Measurements from ENCODE around the gene DPYSL3.

DPYSL3 gene

DNA sequence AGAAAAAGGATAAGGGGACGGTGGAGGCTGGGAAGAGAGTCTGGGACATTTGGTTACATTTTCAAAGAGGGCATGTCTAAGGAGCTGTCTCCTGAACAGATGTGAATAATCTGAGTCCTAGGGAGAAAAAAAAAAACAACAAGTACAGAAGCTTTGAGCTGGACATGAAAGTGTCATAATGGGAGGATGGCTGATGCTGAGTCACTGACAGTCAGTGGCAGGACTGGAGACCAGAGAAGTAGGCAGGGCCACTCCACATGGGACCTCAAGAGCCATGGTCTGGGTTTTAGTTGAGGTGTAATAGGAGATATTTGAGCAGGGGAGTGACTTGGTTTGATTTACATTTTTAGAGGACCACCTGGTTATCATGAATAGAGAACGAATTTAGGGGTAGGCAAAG, 70.6 kb downstream of the DPYSL3 start:
- DNase-seq (ENCODE audit: low read depth in 2 of 2), result no peak

DNA sequence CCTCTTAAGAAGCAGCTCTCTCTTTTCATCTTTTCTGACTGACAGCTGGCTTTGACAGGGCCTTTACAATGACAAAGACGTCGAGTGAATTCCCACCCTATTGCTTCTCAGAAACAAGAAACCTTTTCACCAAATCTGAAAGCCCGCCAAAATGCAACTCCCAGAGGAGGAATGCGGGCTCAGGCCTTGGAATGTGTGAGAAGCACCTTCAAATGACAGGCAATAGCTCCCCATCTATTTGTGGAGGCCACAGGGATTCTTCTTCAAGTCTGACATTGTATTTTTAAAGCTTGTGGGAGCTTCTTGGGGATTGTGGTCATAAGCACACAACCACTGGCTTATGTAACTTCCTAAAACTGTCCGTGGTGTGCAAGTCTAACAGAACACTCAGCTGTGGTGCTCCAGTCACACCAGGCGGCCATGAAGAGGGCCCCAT, 72.7 kb downstream of the DPYSL3 start:
- DNase-seq (ENCODE audit: low read depth in 2 of 2), result no peak

DNA sequence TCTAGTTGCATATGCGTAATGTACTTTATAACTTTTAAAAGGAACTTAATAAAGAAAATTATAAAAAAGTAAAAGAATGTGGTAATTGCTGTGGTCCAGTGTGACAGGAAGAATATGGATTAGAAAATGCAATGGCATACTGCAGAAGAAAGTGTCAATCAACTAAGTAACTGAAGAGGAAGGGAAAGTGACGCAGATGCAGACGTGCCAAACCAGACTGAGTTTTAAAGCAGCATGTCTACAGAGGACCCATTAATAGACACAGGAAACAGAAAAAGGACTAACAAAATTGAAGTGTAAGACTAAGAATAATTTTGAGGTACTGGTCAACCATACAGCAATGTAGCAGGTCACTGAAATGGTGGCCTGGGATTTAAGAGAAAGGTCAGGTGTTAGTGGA, 73.3 kb downstream of the DPYSL3 start:
- no peak for DNase-seq (ENCODE audit: low read depth in 2 of 2)

DNA sequence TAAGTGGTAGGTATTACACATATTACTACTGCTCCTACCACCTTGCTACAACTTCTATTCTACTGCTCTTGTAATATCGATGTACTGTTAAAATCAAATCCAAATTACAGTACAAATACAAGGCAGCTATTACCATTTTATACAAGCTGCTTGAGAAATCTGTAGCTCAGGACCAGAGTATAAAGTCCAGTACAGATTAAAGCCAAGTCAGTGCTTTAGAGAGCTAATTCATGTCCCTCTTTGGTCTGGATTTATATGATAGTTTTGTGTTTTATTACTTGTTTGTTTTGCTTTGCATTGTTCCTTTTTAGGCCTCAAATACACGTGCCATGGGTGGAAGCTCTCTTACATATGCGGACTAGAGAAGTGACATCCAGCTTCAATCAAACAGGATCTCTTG, 75.8 kb downstream of the DPYSL3 start:
- DNase-seq (ENCODE audit: low read depth in 2 of 2), result no peak

DNA sequence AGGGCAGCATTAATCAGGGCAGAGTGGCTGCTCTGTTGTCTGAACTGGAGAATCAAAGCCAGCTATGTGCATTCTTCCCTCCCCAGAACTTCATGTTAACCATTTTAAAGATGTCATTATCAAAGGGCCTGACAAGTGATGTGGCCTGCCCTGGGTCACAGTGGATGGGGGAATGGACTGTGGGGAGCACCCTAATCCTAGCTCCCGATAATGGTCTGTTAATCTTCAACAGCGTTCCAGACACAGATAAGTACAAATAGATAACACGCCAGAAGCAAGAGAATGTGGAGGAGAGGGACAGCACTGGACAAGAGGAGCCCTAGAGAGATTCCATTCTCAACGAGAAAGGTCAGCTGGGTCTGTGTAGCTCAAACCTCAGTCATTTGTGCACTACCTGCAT, 77.5 kb downstream of the DPYSL3 start:
- no peak for DNase-seq (ENCODE audit: low read depth in 2 of 2)

DNA sequence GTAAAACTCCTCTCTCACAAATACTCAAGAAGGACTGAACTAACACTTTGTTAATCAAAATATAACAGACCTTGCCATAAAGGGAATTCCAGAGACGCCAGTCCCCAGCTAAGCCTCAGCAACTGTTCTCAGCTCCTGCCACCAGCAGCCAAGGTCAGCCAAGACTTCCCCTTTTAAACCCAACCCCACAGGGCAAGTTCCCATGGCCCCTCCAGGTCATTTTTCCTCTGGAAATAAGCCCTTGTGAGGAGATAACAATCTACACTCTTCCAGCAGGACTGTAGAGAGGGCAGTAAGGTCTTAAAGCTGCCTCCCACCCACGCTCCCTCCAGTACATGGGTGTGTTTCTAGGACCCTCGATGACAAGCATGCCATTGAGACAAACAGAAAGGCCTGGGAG, 78.3 kb downstream of the DPYSL3 start:
- DNase-seq (ENCODE audit: low read depth in 2 of 2), result no peak

DNA sequence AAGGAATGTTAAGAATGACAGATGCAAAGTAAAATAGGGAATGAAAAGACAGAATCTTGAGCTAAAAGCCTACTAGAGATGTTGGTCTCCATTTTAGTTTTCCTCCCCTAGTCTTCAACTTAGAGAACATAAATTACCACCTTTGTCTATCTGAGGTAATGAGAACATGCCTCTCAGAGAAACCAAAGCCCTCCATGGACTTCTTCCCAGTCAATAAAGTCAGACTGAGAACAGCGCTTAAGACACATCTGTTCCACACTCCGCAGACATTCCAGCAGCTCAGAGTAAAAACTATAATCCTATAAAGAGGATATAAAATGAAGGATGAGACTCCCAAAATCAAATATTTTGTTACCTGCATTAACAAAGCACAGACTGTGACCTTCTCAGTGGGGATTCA, 79.2 kb downstream of the DPYSL3 start:
- no peak for DNase-seq (ENCODE audit: low read depth in 2 of 2)

DNA sequence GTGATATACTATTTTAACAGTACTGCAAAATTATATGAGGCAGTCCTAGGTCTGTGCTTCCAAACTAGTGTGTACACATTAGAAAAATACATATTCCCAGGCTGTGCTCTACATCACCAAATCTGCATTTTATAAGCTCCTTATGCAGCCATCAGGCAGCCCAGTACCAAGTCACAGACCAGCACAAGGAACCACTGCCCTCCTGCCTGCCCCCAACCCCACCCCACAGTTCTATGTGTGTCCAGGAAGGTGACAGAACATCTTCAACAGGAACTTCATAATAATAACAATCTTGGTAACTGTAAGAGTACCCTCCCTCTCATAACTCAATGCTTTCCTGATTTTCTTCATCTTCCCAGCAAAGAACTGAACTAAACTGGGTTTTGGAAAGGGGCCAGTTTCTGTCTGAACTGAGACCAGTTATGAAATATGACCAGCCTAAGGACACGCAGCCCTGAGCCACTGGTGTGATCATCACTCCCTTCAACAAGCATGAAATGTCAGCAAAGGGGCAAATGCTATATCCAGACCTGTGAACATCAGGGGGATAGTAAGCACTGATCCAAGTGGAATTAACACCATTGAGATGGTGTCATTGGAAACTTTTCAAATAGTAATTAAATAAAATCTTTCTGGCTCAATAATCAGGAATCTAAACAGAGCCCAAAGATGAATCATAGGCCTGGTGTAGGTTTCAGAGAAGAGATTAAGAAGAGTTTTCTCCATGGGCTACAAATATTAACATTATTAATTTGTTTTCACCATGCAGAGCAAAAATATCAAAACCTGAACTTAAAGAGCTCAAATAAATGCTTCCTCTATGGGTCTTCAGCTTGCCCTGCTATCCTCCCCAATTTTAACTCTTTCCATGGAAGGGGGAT, 82.1 kb downstream of the DPYSL3 start:
- no peak for DNase-seq (ENCODE audit: low read depth in 2 of 2)

DNA sequence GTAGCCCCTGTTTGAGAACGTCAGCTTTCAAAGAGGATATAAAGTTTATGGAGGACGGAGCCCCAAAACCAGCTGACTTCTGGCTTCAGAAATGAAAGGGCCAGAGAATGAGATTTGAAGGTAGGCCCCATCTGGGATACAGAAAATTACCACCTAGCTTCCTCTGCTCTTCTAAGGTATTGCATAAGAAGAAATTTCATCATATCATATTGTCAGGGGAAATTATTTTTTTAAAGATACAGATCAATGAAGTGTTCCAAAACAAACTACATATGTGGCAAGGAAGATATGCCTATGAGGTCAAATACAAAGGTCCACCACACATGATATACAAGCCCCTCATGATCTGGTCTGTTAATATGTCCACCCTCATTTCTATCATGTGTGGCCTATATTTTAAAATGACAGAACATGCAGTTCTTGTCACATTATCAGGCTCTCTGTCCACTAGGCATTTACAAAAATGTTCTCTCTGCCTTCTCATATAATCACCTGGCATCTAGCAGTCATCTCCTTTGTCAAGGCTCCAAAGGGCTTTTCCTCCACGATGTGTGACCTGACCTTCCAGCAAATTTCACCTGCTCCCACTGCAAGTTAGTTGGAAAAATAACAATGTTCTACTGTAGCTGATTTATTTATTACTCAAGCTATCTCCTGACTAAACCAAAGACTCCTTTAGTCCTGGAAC, 83.1 kb downstream of the DPYSL3 start:
- no peak for DNase-seq (ENCODE audit: low read depth in 2 of 2)

DNA sequence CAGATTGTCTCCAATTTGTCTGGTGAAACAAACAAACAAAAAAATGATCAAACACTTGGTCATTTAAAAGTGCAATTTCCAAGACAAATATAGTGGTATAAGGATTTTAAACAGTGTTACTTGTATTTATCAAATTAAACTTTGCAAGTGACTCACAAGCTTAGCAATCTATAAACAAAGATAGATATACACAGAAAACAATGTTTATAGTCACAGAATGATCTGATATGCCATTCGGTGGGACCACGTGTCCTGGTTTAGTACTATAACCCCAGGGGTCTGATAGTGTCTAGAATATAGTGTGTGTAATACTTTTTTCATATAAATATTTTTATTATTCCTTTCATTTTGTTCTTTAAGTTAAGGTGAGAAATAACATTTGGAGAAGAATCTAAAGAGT, 91.3 kb downstream of the DPYSL3 start:
- no peak for DNase-seq (ENCODE audit: low read depth in 2 of 2)

DNA sequence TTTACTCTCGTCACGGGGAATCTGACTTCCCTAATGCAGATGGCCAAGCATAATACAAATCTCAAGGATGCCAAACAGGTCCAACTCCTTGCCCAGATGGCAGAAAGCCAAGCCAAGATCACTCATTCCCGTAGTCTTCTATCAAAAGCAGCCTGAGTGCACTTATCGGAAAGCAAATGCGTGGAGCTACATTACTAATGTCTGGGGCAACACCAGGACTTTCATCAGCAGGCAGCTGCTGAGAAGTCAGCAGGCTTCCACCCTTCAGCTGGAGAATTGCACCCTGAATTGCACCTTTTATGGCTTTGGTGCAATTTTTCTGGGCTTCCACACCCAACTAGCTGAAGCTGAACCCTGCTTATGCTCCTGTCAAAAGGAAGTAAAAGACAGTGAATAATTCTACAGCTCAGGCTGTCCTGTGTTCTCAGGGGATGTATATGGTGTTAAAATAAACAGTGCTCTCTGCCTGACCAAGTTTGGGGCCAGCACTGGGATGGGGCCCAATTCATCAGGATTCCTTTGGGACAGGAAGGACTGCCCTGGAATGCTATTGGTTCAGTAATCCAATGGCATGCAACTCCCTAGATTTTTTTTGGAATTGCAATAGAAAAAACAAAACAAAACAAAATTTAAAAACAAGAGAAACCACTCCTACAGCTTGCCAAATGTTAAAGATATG, 92.6 kb downstream of the DPYSL3 start:
- DNase-seq (ENCODE audit: low read depth in 2 of 2), result no peak

DNA sequence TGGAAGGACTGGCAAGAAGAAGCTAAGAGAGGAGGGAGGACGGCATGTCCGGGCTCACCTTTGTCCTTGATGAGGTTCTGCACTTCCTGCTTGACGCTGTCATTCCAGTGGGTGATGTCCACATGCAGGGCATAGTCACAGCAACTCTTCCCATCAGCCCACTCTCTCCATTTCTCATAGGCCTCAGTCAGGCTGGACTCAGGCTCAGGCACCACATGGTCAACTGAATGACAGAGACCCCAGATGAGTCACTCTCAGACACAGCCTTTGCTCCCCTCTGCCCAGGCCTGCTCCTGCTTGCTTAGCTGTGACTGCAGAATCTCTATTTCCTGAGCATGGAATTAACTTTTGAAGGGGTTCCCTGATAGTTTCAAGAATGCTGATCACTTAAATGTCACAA, 94.2 kb downstream of the DPYSL3 start:
- no peak for DNase-seq (ENCODE audit: low read depth in 2 of 2)

DNA sequence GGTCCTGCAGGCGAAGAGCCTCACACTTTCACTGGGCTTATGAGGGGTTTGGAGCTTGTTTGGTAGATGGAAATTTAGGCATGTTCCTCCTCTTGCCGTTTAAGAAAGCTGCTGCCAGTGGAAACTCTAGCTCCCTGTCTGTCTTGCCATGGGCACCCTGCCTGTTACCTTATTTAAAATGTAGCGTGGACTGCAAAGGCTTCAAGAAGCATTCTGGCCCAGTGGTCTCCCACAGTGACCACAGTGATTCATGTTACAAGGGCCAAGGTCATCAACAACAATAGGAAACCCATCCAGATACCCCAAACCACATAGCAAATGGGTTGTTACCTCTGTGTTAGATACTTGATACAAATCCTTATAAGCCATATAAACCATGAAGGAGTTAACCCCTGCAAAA, 96.6 kb downstream of the DPYSL3 start:
- DNase-seq (ENCODE audit: low read depth in 2 of 2), result no peak

DNA sequence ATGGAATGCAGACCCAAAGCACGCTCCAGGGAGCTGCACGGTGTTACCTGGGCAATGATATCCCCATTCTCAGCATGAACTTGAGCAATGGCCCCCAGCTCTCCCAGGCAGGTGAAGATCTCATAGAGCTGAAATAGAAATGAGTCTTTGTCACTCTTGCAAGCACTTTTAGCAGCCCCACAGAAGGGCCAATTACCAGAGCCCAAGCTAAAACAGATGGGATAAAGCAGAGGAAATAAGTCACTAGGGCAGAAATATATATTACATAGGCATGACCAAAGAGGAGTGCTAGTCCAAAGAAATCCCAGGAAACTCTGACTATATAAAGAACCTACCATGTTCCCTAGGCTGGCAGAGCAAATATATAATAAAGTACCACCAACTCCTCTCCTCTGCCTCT, 97.3 kb downstream of the DPYSL3 start:
- DNase-seq (ENCODE audit: low read depth in 2 of 2), result no peak

DNA sequence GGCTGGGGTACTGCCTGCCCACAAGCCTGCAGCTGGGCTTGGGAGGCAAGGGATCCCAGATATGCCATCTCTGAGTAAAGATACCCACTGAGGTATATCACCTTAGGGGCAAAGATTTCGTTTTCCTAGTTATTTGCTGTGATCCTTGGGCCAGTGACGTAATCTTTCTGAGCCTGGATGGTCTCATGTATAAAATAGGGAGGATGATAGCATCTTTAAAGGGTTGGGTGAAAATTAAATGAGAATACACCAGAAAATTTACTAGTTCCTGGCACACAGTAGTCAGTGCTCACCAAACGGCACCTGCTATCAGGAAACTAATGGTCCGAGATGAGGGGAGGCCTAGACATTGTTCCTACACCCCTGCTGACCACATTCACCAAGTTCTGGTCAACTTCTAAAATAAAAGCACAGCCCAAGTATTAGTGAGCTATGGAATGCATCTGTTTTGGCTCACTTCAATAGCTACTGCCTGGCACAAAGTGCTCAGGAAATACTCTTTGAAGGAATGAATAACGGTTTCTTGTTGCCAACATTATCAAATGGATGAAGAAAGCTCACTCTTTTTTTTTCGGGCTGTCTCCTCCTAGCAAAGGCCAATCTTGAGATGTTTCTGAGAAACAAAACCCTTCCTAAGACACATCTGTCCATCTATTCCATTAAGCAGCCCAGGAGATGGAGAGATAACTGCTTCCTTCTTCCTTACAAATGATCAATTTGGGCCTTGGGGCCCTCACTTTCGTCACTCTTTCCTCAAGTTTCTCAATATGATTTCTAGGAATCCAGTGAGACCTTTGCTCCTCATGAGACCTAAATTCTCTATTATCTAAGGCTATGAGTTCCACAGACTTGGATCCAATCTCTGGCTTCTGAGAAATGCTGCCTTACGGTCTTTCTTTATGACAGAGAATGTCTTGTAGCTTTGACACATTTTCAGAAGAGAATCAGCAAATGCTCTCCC, 98.2 kb downstream of the DPYSL3 start:
- DNase-seq (ENCODE audit: low read depth in 2 of 2), result no peak

DNA sequence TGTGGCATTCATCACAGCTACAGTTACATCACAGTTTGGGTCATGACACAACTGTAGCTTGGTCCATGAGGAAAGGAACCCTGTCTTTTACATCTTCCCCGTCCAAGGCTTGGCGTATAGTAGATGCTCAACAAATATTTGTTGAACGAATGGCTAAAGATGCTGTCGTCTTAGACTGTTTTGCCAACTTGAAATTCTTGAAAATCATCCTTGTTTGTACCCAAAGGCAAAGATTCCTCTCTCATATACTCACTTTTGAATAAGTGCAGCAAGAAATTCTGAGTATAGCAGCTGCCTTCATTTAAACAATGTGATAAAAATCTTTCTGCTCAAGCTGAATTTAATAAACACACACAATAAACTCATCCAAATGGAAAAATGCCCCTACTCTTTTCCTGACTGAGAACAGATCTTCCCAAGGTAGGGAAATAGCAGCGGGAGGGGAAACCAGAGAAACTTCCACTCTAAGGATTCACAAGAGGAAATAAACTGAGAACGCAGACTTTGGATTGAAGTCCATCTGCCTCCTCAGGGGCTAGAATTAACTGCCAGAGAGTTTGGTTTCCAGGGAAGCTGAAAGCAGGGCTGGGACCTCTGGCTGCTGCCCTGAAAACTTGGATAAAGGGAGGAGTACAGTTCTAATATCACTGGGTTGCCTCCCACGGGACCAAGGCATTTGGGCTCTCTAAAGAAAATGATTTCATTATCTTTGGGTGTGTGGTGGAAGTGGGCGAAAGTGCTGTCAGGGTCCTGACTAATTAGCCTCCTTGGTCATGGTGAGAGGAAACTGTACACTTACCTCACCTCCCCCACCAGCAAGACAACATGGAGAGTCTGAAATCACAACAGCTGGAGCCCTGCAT, 99.1 kb downstream of the DPYSL3 start:
- DNase-seq (ENCODE audit: low read depth in 2 of 2), result no peak

DNA sequence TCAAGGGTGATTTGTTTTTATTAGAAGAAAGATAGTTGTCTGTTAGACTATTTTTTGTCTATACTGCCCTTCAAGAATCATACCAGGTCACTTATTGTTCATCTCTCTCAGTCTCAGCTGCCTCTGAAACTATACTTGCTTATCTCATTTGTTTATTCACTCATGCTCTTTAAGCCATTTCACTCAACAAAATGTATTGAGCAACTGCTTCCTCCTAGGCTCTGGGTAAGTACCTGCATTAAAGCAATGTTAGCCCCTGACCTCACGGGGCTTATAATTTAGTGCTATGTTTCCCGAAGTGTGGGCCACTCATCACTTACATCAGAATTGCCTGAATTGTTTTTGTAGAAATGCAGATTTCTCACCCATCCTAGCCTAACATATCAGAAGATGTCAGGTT, 100.9 kb downstream of the DPYSL3 start:
- DNase-seq (ENCODE audit: low read depth in 2 of 2), result no peak

DNA sequence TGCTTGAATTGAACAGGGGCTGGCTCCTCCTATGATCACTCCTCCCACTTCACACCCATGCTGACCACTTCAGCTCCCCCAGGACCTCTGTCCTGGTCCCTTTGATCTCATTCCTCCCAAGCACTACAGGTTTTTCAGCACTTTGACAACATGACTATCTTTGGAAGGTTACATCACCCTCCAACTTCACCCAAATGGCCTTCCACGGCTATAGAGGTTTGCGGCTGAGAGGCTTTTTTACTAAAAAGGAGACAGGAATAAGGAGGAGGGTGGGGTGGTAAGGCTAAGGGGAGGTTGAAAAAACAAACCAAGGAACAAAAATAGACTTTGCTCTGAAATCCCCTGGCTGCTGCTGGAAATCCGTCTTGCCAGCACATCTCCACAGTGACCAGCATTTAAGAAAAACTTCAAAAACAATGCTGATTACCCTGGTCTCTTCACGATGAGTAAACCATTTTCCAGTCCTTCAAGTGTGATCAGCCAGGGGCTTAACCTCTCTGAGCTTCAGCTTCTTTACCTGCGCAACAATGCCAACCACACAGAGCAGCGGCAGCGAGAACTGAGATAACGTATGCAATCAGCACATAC, 102.7 kb downstream of the DPYSL3 start:
- DNase-seq (ENCODE audit: low read depth in 2 of 2), result no peak

DNA sequence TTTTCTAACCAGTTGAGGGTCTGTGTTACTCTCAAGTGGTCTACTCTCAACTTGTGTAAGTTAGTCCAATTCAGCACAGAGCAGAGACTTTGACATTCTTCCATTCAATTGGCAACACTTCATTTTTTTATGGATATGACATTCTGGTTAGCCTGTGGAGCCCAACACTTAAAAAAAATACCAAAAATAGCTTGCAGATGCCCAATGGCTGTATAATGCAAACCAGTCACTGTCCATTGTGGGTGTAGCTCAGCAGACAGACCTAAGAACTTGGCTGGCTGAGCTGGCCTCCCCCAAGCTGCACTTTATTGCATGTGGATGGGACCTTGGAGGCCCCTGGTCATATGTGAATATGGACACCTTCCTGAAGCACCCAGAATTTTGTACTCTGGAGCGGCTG, 103.2 kb downstream of the DPYSL3 start:
- no peak for DNase-seq (ENCODE audit: low read depth in 2 of 2)

DNA sequence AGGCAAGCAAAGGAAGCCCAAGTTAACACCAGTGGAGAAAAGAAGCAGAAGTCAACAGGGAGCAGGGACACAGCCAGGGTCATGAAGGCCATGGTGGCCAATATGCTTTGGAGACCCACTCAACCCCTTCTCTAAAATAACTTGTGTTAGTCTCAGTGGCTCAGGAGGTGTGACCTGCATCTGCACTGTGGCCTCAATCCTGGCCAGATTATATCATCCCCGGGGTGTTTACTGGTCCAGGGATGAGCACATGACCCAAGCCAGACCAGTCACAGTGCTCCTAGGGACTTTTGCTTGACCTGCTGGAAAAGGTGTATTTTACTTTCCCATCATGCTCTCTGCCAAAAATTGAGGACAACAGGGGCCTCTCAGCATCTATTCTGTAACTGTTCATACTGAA, 105.2 kb downstream of the DPYSL3 start:
- DNase-seq (ENCODE audit: low read depth in 2 of 2), result no peak
